Endothelial cell of umbilical vein (primary cell): ENCODE data around the gene SKIC8. TPM values are rescaled to one million over a fixed set of nuclear protein-coding genes. Genes with fewer than 3 reads are reported as not detected.

Experiments
- BruUV-seq: library from RNA; stranded (reverse); fragments of 400-500 nt; replicated peaks from 2 replicates; lab custom pipeline; 2021; lab: Mats Ljungman, UMichigan
- CTCF ChIA-PET: fragments of 300-600, 350-600 bp; sonication (Branson Sonifier 250); formaldehyde crosslinking; loops from one replicate; lab custom pipeline; 2021; ENCODE audit warnings: antibody characterized with exemption, inconsistent platforms; lab: Charles Lee
- POLR2A ChIA-PET: fragments of 300-600, 350-600 bp; sonication (Branson Sonifier 250); formaldehyde crosslinking; loops from one replicate; lab custom pipeline; 2021; ENCODE audit warnings: antibody characterized with exemption, inconsistent platforms; lab: Charles Lee
- DNase-seq: peaks from one replicate; pipeline ENCODE4 v3.0.0-alpha.2; 2011; ENCODE audit warnings: low read depth, low spot score
- FAIRE-seq: peaks from 2 replicates; lab custom pipeline; 2011; peaks lifted over from hg19 to GRCh38; lab: Jason Lieb, UNC
- H2AFZ ChIP-seq: 2 replicates; pipeline ENCODE4 v1.6.0; 2012; ENCODE audit warnings: low read depth, low read length, control low read depth, inconsistent platforms
- H3K27ac ChIP-seq: 2 replicates; pipeline ENCODE4 v1.5.1; 2011; ENCODE audit warnings: low read depth, mild to moderate bottlenecking, control low read depth, low read length, moderate library complexity; ENCODE audit not compliant: insufficient read depth
- H3K27me3 ChIP-seq, 2 experiments: 2 replicates each; pipeline versions ENCODE4 v1.6.0 to v1.6.1; 2011; ENCODE audit warnings: low read length in 2 of 2, mixed read lengths in 1 of 2; ENCODE audit not compliant: control insufficient read depth in 2 of 2, insufficient read depth in 2 of 2
- H3K36me3 ChIP-seq, 2 experiments: 2 replicates in 1 of 2; 3 replicates in 1 of 2; pipeline ENCODE4 v1.5.1; 2011; ENCODE audit warnings: low read length in 2 of 2, mild to moderate bottlenecking in 1 of 2, moderate library complexity in 1 of 2; ENCODE audit not compliant: control insufficient read depth in 2 of 2, insufficient read depth in 2 of 2; ENCODE audit errors: extremely low read depth in 1 of 2
- H3K4me1 ChIP-seq: 3 replicates; pipeline ENCODE4 v1.5.1; 2011; ENCODE audit warnings: mild to moderate bottlenecking, low read length; ENCODE audit not compliant: control insufficient read depth, insufficient read depth; ENCODE audit errors: extremely low read depth
- H3K4me2 ChIP-seq: 2 replicates; pipeline ENCODE4 v1.6.1; 2011; ENCODE audit warnings: low read length, control low read depth, mixed read lengths; ENCODE audit not compliant: insufficient read depth
- H3K4me3 ChIP-seq, 3 experiments: fragments of 200-600 bp in 1 of 3; sonication (generic), shearing (Covaris generic) in 1 of 3; replicated peaks in 1 of 3; 2 replicates each; pipeline ENCODE4 v1.5.1; 2011 to 2016; ENCODE audit warnings: control low read depth in 3 of 3, low read length in 3 of 3, mild to moderate bottlenecking in 2 of 3, inconsistent platforms in 1 of 3, low read depth in 1 of 3, moderate library complexity in 1 of 3; ENCODE audit not compliant: insufficient read depth in 1 of 3
- H3K79me2 ChIP-seq: 2 replicates; pipeline ENCODE4 v1.6.0; 2012; ENCODE audit warnings: low read length, inconsistent platforms; ENCODE audit not compliant: control insufficient read depth, insufficient read depth
- H3K9ac ChIP-seq: replicated peaks from 2 replicates; pipeline ENCODE3; 2011; ENCODE audit warnings: low read length, control low read depth; ENCODE audit not compliant: insufficient read depth; ENCODE audit errors: extremely low read depth
- H3K9me1 ChIP-seq: replicated peaks from 3 replicates; pipeline ENCODE4 v1.6.0; 2011; ENCODE audit warnings: mild to moderate bottlenecking, low read length; ENCODE audit not compliant: control insufficient read depth, insufficient read depth; ENCODE audit errors: extremely low read depth
- H3K9me3 ChIP-seq: replicated peaks from 2 replicates; pipeline ENCODE4 v1.5.1; 2012; ENCODE audit warnings: low read length, inconsistent platforms; ENCODE audit not compliant: control insufficient read depth, insufficient read depth
- H4K20me1 ChIP-seq: replicated peaks from 2 replicates; pipeline ENCODE3; 2011; ENCODE audit warnings: mild to moderate bottlenecking, low read length; ENCODE audit not compliant: control insufficient read depth, insufficient read depth; ENCODE audit errors: extremely low read depth
- CTCF ChIP-seq, 2 donors: IDR thresholded peaks; 1 replicate in 1 of 2; 2 replicates in 1 of 2; pipeline ENCODE4 v1.5.1; 2011; ENCODE audit warnings: low read length in 2 of 2, mild to moderate bottlenecking in 2 of 2, moderate library complexity in 2 of 2, control low read depth in 1 of 2, inconsistent platforms in 1 of 2, low read depth in 1 of 2; ENCODE audit not compliant: insufficient read depth in 1 of 2; ENCODE audit errors: extremely low read depth in 1 of 2
- EZH2 ChIP-seq: IDR thresholded peaks from 2 replicates; pipeline ENCODE4 v1.6.1; 2012; ENCODE audit warnings: borderline replicate concordance, low read depth, mild to moderate bottlenecking, moderate library complexity, low read length, inconsistent platforms; ENCODE audit not compliant: severe bottlenecking
- FOS ChIP-seq: IDR thresholded peaks from 2 replicates; pipeline ENCODE4 v1.6.1; 2011; ENCODE audit warnings: mild to moderate bottlenecking, low read length, moderate library complexity, borderline replicate concordance; ENCODE audit not compliant: insufficient read depth
- GATA2 ChIP-seq: IDR thresholded peaks from 2 replicates; pipeline ENCODE4 v1.7.0; 2011; ENCODE audit warnings: low read depth, mild to moderate bottlenecking, moderate library complexity, mixed read lengths, low read length; ENCODE audit not compliant: insufficient read length, insufficient read depth
- JUN ChIP-seq: IDR thresholded peaks from 2 replicates; pipeline ENCODE4 v1.6.1; 2011; ENCODE audit warnings: borderline replicate concordance, low read depth; ENCODE audit not compliant: insufficient read length, insufficient read depth
- MAX ChIP-seq: IDR thresholded peaks from 2 replicates; pipeline ENCODE4 v1.6.1; 2011; ENCODE audit not compliant: insufficient read depth, insufficient read length
- MYC ChIP-seq: IDR thresholded peaks from one replicate; pipeline ENCODE4 v1.6.1; 2011; ENCODE audit warnings: mild to moderate bottlenecking, low read depth, low read length
- POLR2A ChIP-seq: IDR thresholded peaks from 2 replicates; pipeline ENCODE4 v1.6.1; 2012; ENCODE audit warnings: low read depth, mild to moderate bottlenecking, control low read depth, low read length
- POLR2AphosphoS5 ChIP-seq: IDR thresholded peaks from 2 replicates; pipeline ENCODE4 v1.6.1; 2012; ENCODE audit warnings: low read depth, mild to moderate bottlenecking, control low read depth, low read length, moderate library complexity; ENCODE audit not compliant: insufficient read depth
- dilution Hi-C: fragments of 300-500 bp; cut with MboI; formaldehyde crosslinking; loops from one replicate; pipeline ENCODE4 v1.15.0; 2019; ENCODE audit warnings: low sequenced_read_pairs; ENCODE audit not compliant: extremely low pct_ligation_motif_present
- intact Hi-C: fragments of 100-400 bp; cut with micrococcal nuclease; formaldehyde crosslinking; loops from one replicate; pipeline ENCODE4 v1.10.0; 2022
- polyA plus RNA-seq, 4 experiments: library from polyadenylated mRNA; depleted of rRNA in 3 of 4; stranded (reverse) in 3 of 4; unstranded in 1 of 4; fragments of >200 nt; gene quantifications; 2 replicates each; pipeline versions ENCODE4 v1.2.1 to v1.2.3, GENCODE V29; 2011 to 2012; ENCODE audit warnings: missing spikeins in 1 of 4
- total RNA-seq: library from RNA; stranded (reverse); gene quantifications from 2 replicates; pipeline ENCODE4 v1.2.3, GENCODE V29; 2021

The SKIC8 gene
- total and polyA plus RNA-seq, 2 donors (not counting 3 experiments of a cell fraction or from before 2014, with no cell fraction given), result 49.7 to 95.0 TPM

- H3K79me2 ChIP-seq, result no peaks in the 10 kb centered on the region
- no peak overlapping the region for H3K4me3 ChIP-seq
- H3K4me2 ChIP-seq, result no peak overlapping the region
- H3K9me3 ChIP-seq, result no peaks in the 10 kb centered on the region
- H3K9me1 ChIP-seq, result no peaks in the 10 kb centered on the region
- TF ChIP-seq JUN, result no peak
- no peak for TF ChIP-seq GATA2
- TF ChIP-seq FOS, result no peak
- CTCF ChIA-PET, result interaction anchor here (0.8 to 10.1 kb wide), 20 partner anchors 9 to 336 kb away, joined by 3 to 237 read pairs (median 6); partner anchors contain the start of genes CIB2 and SKIC8
- intact Hi-C loops (loop anchor here (2.0 kb wide), 2 partner anchors 45 to 239 kb away; no protein-coding TSS in a partner anchor), dilution Hi-C loops (no loop called here)
- no peak overlapping the region for H2AFZ ChIP-seq
- FAIRE-seq (no peak), DNase-seq (no peak)
- H3K4me1 ChIP-seq, result no peaks in the 10 kb centered on the region
- H3K27ac ChIP-seq, result no peak overlapping the region
- no peaks in the 10 kb centered on the region for H3K36me3 ChIP-seq
- H3K27me3 ChIP-seq, result peaks cover 0 to 4% of the 10 kb centered on the region in 2 experiments
- BruUV-seq, result no TSS peak
- H3K9ac ChIP-seq, result no peak overlapping the region
- no peaks in the 10 kb centered on the region for H4K20me1 ChIP-seq
- POLR2A ChIA-PET, result no interaction called here
These were observed 59.6 kb downstream of the SKIC8 start for GRCh38 chr15:78239811-78240210.

- Histone ChIP-seq H3K27ac (no peak overlapping the region), H4K20me1 (no peaks in the 10 kb centered on the region), H3K9me3 (no peaks in the 10 kb centered on the region), H3K79me2 (no peaks in the 10 kb centered on the region), H3K9me1 (no peaks in the 10 kb centered on the region), H3K9ac (no peak overlapping the region), H3K27me3 (peaks cover 0 to 7% of the 10 kb centered on the region in 2 experiments), H3K4me1 (no peaks in the 10 kb centered on the region), H3K4me3 (no peak overlapping the region), H2AFZ (no peak overlapping the region), H3K4me2 (no peak overlapping the region), H3K36me3 (no peaks in the 10 kb centered on the region)
- intact Hi-C loops (no loop called here), dilution Hi-C loops (no loop called here)
- FAIRE-seq (no peak), DNase-seq (no peak)
- CTCF ChIA-PET, result interaction anchor here (10.1 kb wide), 1 partner anchor 127 kb away, joined by 237 read pairs; no protein-coding TSS in a partner anchor
- POLR2A ChIA-PET, result no interaction called here
- TF ChIP-seq JUN (no peak), MYC (no peak), CTCF (IDR thresholded peaks at IDR 0.05; ENCODE audit: extremely low read depth in 1 of 2, insufficient read depth in 1 of 2, low read depth in 1 of 2, low read length in 2 of 2) (no peak), MAX (no peak), FOS (no peak), POLR2AphosphoS5 (no peak), POLR2A (no peak), GATA2 (no peak), EZH2 (no peak)
- BruUV-seq, result no TSS peak
These were observed 62.3 kb downstream of the SKIC8 start for GRCh38 chr15:78237146-78237545.
